ENCODE results near the gene DKK3. TPM values are rescaled to one million over a fixed set of nuclear protein-coding genes. Genes with fewer than 3 reads are reported as not detected.
A peak's percentile ranks its signal among the peaks of the same experiment; 100 is the strongest.

Gene DKK3
- total RNA-seq, 1 experiment from 2014 or later: 439 TPM

- no peak for DNase-seq (ENCODE audit: low spot score)
Observed at GRCh38 chr11:12005061-12005460, 3.4 kb downstream of the DKK3 start.

GRCh38 chr11:12003815-12004214, 4.6 kb downstream of the DKK3 start:
- DNase-seq (ENCODE audit: low spot score): no peak

GRCh38 chr11:12003336-12003735, 5.1 kb downstream of the DKK3 start:
- DNase-seq (ENCODE audit: low spot score): no peak

- no peak for DNase-seq (ENCODE audit: low spot score)
Observed at GRCh38 chr11:12001186-12001585, 7.2 kb downstream of the DKK3 start.

- DNase-seq (ENCODE audit: low spot score): peak; percentile 98
Observed at GRCh38 chr11:11998091-11998781, 10.2 kb downstream of the DKK3 start.

GRCh38 chr11:11997049-11997322, 11.4 kb downstream of the DKK3 start:
- no peak for DNase-seq (ENCODE audit: low spot score)

- DNase-seq (ENCODE audit: low spot score): no peak
Observed at GRCh38 chr11:11996321-11997048, 11.9 kb downstream of the DKK3 start.

- DNase-seq (ENCODE audit: low spot score): no peak
Observed at GRCh38 chr11:11995601-11996000, 12.8 kb downstream of the DKK3 start.

GRCh38 chr11:11993839-11994238, 14.6 kb downstream of the DKK3 start:
- DNase-seq (ENCODE audit: low spot score): peak; percentile 93

GRCh38 chr11:11992257-11993212, 15.9 kb downstream of the DKK3 start:
- DNase-seq (ENCODE audit: low spot score): peak; percentile 81

- no peak for DNase-seq (ENCODE audit: low spot score)
Observed at GRCh38 chr11:11989774-11990744, 18.4 kb downstream of the DKK3 start.

GRCh38 chr11:11988681-11989261, 19.7 kb downstream of the DKK3 start:
- peak; percentile 56 for DNase-seq (ENCODE audit: low spot score)

GRCh38 chr11:11988099-11988651, 20.3 kb downstream of the DKK3 start:
- DNase-seq (ENCODE audit: low spot score): peak; percentile 95

GRCh38 chr11:11987503-11988022, 20.9 kb downstream of the DKK3 start:
- peak; percentile 77 for DNase-seq (ENCODE audit: low spot score)

- no peak for DNase-seq (ENCODE audit: low spot score)
Observed at GRCh38 chr11:11985954-11986949, 22.2 kb downstream of the DKK3 start.

GRCh38 chr11:11985016-11985715, 23.3 kb downstream of the DKK3 start:
- DNase-seq (ENCODE audit: low spot score): peak; percentile 85

- DNase-seq (ENCODE audit: low spot score): peak; percentile 33
Observed at GRCh38 chr11:11984563-11984962, 23.9 kb downstream of the DKK3 start.

GRCh38 chr11:11983427-11983826, 25.0 kb downstream of the DKK3 start:
- DNase-seq (ENCODE audit: low spot score): no peak

Measured in A172 (cell line).